PFSK-1 (cell line): ENCODE measurements around the gene PLEKHB1.

Source experiments
- FOXP2 ChIP-seq: optimal IDR thresholded peaks from 2 replicates; pipeline ENCODE3; 2011; ENCODE audit warnings: borderline replicate concordance, control low read depth, inconsistent platforms; ENCODE audit not compliant: insufficient read depth; ENCODE audit errors: extremely low read length, extremely low read depth
- POLR2AphosphoS5 ChIP-seq: IDR thresholded peaks from 2 replicates; pipeline ENCODE4 v1.6.1; 2012; ENCODE audit warnings: low read depth, mild to moderate bottlenecking, control low read depth, low read length, moderate library complexity
- REST ChIP-seq, 2 experiments: IDR thresholded peaks; 2 replicates each; pipeline versions ENCODE4 v1.6.1 to v1.8.0; 2011 to 2012; ENCODE audit warnings: low read depth in 2 of 2, low read length in 2 of 2, control low read depth in 1 of 2, inconsistent platforms in 1 of 2, mild to moderate bottlenecking in 1 of 2, moderate library complexity in 1 of 2; ENCODE audit not compliant: insufficient read depth in 1 of 2
- SIN3A ChIP-seq: IDR thresholded peaks from 2 replicates; pipeline ENCODE4 v1.6.1; 2012; ENCODE audit warnings: mild to moderate bottlenecking, low read length, moderate library complexity, borderline replicate concordance; ENCODE audit not compliant: insufficient read depth
- TAF1 ChIP-seq: IDR thresholded peaks from 2 replicates; pipeline ENCODE4 v1.6.1; 2012; ENCODE audit warnings: low read length, control low read depth, borderline replicate concordance; ENCODE audit not compliant: insufficient read depth

PLEKHB1 gene

GRCh38 chr11:73652046-73652730, 5.8 kb downstream of the PLEKHB1 start:
- TF ChIP-seq REST (IDR thresholded peaks at IDR 0.05; ENCODE audit: insufficient read depth in 1 of 2, low read depth in 2 of 2, low read length in 2 of 2) (no peak), TAF1 (no peak), SIN3A (no peak), POLR2AphosphoS5 (no peak), FOXP2 (no peak)

- TF ChIP-seq SIN3A (no peak), TAF1 (no peak), REST (IDR thresholded peaks at IDR 0.05; ENCODE audit: insufficient read depth in 1 of 2, low read depth in 2 of 2, low read length in 2 of 2) (no peak)
Measured at GRCh38 chr11:73652856-73653559, 6.6 kb downstream of the PLEKHB1 start.

DNA sequence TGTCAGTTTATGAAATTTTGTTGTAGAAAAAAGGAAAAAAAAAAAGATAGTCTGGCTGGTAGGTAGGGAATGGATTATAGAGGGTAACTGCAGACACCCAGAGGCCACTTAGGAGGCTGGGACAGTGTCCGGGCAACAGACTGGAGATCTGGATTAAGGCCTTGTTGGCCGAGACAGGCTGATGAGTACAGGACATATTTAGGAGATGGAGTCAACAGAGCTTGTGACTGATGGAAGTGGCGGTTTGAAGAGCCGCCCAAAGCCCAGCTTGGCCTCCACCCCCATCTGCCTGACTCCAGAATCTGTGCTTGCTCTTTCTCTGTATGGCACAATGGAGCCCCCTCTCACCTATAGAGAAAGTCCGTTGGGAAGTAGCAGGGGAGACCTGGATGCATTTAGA, 7.6 kb downstream of the PLEKHB1 start:
- TF ChIP-seq SIN3A, result no peak
- TF ChIP-seq POLR2AphosphoS5, result no peak
- no peak for TF ChIP-seq REST (IDR thresholded peaks at IDR 0.05; ENCODE audit: insufficient read depth in 1 of 2, low read depth in 2 of 2, low read length in 2 of 2)
- no peak for TF ChIP-seq TAF1
- TF ChIP-seq FOXP2, result no peak

DNA sequence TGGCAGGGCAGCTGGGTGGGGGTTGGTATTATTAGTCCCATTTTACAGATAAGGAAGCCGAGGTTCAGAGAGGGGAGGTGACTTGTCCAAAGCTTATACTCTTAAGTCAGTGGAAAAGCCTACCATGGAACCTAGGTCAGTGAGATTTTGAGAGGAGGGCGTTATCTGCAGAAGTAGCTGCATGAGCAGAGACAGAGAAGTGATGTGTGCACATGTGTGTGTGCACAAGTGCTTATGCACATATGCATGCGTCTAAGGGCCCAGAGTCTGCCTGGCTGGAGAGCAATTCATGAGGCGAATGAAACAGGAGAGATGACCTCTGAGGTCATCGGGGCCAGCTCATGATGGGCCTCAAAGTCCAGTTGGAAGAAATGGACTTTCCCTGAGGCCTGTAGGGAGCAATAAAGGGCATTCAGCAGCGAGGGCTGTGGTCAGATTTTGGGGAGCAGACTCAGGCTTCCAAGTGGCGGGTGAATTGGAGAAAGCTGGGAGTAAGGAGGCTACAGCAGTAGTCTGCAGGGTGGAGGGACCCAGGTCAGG, 8.2 kb downstream of the PLEKHB1 start:
- no peak for TF ChIP-seq FOXP2
- TF ChIP-seq TAF1, result no peak
- no peak for TF ChIP-seq SIN3A
- TF ChIP-seq POLR2AphosphoS5, result no peak
- TF ChIP-seq REST (IDR thresholded peaks at IDR 0.05; ENCODE audit: insufficient read depth in 1 of 2, low read depth in 2 of 2, low read length in 2 of 2), result no peak
